ACC112 (cell line): ENCODE measurements around the gene SCGB1D1.

Source experiments
- H2AFZ ChIP-seq: fragments of 200-600 bp; sonication (generic); one replicate; pipeline ENCODE4 v1.6.0; 2017; ENCODE audit warnings: antibody characterized with exemption, low read length; ENCODE audit not compliant: unreplicated experiment
- H3K27ac ChIP-seq: fragments of 200-600 bp; sonication (generic); 2 replicates; pipeline ENCODE4 v1.5.1; 2014; ENCODE audit warnings: low read depth, mild to moderate bottlenecking, antibody characterized with exemption, low read length, moderate library complexity
- H3K27me3 ChIP-seq: fragments of 200-600 bp; sonication (generic); 2 replicates; pipeline ENCODE4 v1.6.1; 2014; ENCODE audit warnings: mild to moderate bottlenecking, antibody characterized with exemption, low read length, moderate library complexity, mixed read lengths; ENCODE audit not compliant: insufficient read depth
- H3K36me3 ChIP-seq: fragments of 200-600 bp; sonication (generic); 2 replicates; pipeline ENCODE4 v1.6.1; 2016; ENCODE audit warnings: mild to moderate bottlenecking, antibody characterized with exemption, low read length, moderate library complexity, mixed read lengths; ENCODE audit not compliant: insufficient read depth
- H3K4me1 ChIP-seq: fragments of 200-600 bp; sonication (generic); one replicate; pipeline ENCODE4 v1.6.1; 2016; ENCODE audit warnings: low read length, mixed read lengths; ENCODE audit not compliant: insufficient read depth, unreplicated experiment, control insufficient read depth
- H3K4me3 ChIP-seq: fragments of 200-600 bp; sonication (generic); 2 replicates; pipeline ENCODE4 v1.5.1; 2014; ENCODE audit warnings: mild to moderate bottlenecking, low read depth, low read length
- H3K79me2 ChIP-seq: fragments of 200-600 bp; sonication (generic); one replicate; pipeline ENCODE4 v1.6.0; 2016; ENCODE audit warnings: low read length; ENCODE audit not compliant: control insufficient read depth, unreplicated experiment, insufficient read depth

SCGB1D1 gene

GRCh38 chr11:62148271-62148980, 41.6 kb upstream of the SCGB1D1 start:
- H2AFZ ChIP-seq = no peak overlapping the region
- no peaks in the 10 kb centered on the region for H3K36me3 ChIP-seq
- no peak overlapping the region for H3K27ac ChIP-seq
- H3K27me3 ChIP-seq = no peaks in the 10 kb centered on the region
- no peak overlapping the region for H3K4me3 ChIP-seq
- peaks cover 4% of the 10 kb centered on the region for H3K4me1 ChIP-seq
- H3K79me2 ChIP-seq = no peaks in the 10 kb centered on the region

- no peaks in the 10 kb centered on the region for H3K79me2 ChIP-seq
- H3K4me3 ChIP-seq = no peak overlapping the region
- H3K36me3 ChIP-seq = no peaks in the 10 kb centered on the region
- no peaks in the 10 kb centered on the region for H3K27me3 ChIP-seq
- H3K4me1 ChIP-seq = peaks cover 4% of the 10 kb centered on the region
- no peak overlapping the region for H2AFZ ChIP-seq
- no peak overlapping the region for H3K27ac ChIP-seq
Observed at GRCh38 chr11:62149986-62150886, 39.8 kb upstream of the SCGB1D1 start.

DNA sequence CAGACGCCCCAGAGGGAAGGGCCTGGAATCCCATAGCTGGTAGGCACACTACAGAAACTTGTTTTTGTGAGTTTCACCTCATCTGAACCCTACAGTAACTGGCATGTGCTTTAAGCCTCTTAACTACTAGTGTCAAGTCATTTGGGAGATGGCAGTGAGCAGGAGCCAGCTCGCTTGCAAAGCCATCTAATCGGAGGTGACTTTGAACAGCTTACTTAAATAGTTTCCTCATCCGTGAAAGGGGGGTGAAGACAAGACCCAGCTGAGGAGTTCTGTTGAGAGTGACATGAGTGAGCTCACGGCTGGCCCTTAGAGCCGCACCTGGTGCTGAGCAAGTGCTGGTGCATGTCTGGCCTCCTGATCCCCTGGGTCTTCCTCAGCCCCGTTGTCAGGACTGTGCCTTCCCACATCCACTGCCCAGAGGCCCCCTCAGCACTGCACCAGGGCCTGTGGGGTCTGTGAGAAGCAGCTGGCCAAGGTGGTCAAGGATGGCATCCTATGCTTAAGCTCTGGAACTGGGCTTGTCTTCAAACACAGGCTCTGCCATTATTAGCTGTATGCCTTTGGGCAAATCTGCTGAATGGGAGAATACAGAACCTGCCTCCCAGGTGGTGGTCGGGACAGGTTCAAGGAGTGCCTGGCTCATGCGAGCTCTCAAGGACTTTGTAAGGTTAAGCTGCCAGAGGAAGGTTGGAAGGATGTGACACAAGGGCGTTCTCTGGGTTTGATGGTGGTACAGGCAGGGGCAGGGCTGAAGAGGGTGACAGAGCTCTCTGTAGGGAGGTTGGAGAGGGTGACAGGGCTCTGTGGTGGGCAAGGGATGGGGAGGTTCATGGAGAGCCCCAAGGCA, 38.9 kb upstream of the SCGB1D1 start:
- no peak overlapping the region for H2AFZ ChIP-seq
- no peaks in the 10 kb centered on the region for H3K36me3 ChIP-seq

DNA sequence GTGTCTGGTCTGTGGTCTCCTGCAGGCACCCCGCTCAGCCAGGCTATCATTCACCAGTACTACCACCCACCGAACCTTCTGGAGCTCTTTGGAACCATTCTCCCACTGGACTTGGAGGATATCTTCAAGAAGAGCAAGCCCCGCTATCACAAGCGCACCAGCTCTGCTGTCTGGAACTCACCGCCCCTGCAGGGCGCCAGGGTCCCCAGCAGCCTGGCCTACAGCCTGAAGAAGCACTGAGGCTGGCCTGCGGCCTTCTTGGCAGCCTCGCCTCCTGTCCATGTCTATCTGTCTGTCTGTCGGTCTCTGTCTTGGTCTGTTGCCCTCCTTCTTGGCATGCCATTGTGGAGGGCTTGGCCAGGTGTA, 38.3 kb upstream of the SCGB1D1 start:
- no peaks in the 10 kb centered on the region for H3K36me3 ChIP-seq
- no peak overlapping the region for H2AFZ ChIP-seq
- H3K79me2 ChIP-seq = no peaks in the 10 kb centered on the region
- H3K27ac ChIP-seq = no peak overlapping the region
- peaks cover 4% of the 10 kb centered on the region for H3K4me1 ChIP-seq
- H3K27me3 ChIP-seq = no peaks in the 10 kb centered on the region
- no peak overlapping the region for H3K4me3 ChIP-seq

More for the DNA sequence above, 38.9 kb upstream of the SCGB1D1 start:
- no peak overlapping the region for H3K27ac ChIP-seq
- peaks cover 4% of the 10 kb centered on the region for H3K4me1 ChIP-seq
- H3K27me3 ChIP-seq = no peaks in the 10 kb centered on the region
- no peak overlapping the region for H3K4me3 ChIP-seq
- no peaks in the 10 kb centered on the region for H3K79me2 ChIP-seq

DNA sequence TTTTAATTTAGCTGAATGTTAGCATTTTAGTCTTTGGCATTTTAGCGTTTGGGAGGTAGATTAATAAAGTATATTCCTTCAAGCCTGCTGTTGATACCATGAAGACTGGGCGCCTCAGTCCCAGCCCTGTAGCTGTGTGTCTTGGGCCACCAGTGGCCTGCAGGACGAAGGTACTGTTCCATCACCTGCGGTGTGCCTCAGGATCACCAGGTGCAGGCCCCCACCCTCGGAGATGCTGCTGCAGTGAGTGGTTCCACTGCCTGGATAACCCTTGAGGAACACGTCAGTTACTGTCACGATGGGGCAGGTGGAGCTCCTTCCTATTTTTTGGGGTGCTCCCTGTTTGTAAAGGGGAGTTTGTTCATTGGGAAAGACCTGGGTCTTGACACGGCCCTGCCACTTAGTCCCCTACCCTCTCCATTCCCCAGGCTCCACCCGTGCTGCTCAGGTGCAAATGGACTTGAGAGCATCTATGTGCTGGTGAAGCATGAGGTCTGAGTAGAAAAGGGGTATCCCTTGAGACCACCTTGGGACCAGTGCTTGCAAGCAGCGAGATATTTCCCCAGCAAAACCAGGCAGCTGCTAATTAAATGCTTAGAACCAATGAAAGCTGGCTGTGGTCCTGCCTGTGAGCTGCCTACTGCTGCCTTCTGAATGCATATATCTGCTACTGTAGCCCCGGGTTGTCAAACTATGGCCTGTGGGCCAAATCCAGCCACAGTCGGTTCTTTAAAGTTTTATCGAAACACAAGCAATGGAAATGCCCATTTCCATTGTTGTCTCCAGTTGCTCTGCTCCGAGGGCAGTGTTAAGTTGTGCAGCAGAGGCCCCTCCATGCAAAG, 37.5 kb upstream of the SCGB1D1 start:
- H3K4me1 ChIP-seq = peaks cover 4% of the 10 kb centered on the region
- no peak overlapping the region for H3K4me3 ChIP-seq
- H3K36me3 ChIP-seq = no peaks in the 10 kb centered on the region
- no peak overlapping the region for H3K27ac ChIP-seq
- H3K79me2 ChIP-seq = no peaks in the 10 kb centered on the region
- no peaks in the 10 kb centered on the region for H3K27me3 ChIP-seq
- H2AFZ ChIP-seq = no peak overlapping the region

DNA sequence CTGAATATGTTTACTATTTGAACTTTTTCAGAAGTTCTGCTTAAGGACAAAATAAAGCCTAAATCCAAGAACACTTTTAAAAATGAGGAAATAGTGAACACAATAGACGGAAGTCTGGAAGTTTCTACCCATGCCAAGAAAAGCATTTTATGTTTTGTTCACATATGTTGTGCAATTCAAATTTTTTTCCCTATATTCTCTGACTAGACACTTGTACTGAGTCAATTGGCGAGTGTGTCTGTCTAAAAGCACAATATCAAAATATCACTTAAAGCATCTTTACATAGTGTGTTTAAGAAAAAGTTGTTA, 37.0 kb upstream of the SCGB1D1 start:
- Histone ChIP-seq H3K4me3 (no peak overlapping the region), H3K27ac (no peak overlapping the region), H3K36me3 (no peaks in the 10 kb centered on the region), H3K27me3 (no peaks in the 10 kb centered on the region), H3K79me2 (no peaks in the 10 kb centered on the region), H3K4me1 (peaks cover 4% of the 10 kb centered on the region), H2AFZ (no peak overlapping the region)

DNA sequence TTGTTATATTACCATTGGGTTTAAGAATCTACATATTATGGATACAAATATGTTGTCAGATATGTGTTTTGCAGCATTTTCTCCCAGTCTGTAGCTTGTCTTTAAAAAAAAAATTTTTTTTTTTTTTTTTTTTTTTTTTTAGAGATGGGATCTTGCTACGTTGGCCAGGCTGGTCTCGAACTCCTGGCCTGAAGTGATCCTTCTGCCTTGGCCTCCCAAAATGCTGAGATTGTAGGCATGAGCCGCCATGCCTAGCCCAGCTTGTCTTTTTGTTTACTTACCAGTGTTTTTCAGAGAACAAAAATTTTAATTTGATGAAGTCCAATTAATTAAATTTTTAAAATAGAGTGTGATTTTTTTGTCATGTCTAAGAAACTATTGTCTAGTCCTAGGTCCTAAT, 36.4 kb upstream of the SCGB1D1 start:
- H3K27ac ChIP-seq = no peak overlapping the region
- no peak overlapping the region for H3K4me3 ChIP-seq
- H3K4me1 ChIP-seq = peaks cover 4% of the 10 kb centered on the region
- H2AFZ ChIP-seq = no peak overlapping the region
- no peaks in the 10 kb centered on the region for H3K27me3 ChIP-seq
- H3K36me3 ChIP-seq = no peaks in the 10 kb centered on the region
- no peaks in the 10 kb centered on the region for H3K79me2 ChIP-seq

- H2AFZ ChIP-seq = no peak overlapping the region
- H3K27ac ChIP-seq = no peak overlapping the region
- H3K4me1 ChIP-seq = peaks cover 4% of the 10 kb centered on the region
- no peak overlapping the region for H3K4me3 ChIP-seq
- peaks cover 13% of the 10 kb centered on the region for H3K27me3 ChIP-seq
- no peaks in the 10 kb centered on the region for H3K79me2 ChIP-seq
- H3K36me3 ChIP-seq = no peaks in the 10 kb centered on the region
Observed at GRCh38 chr11:62157603-62158002, 32.4 kb upstream of the SCGB1D1 start.

DNA sequence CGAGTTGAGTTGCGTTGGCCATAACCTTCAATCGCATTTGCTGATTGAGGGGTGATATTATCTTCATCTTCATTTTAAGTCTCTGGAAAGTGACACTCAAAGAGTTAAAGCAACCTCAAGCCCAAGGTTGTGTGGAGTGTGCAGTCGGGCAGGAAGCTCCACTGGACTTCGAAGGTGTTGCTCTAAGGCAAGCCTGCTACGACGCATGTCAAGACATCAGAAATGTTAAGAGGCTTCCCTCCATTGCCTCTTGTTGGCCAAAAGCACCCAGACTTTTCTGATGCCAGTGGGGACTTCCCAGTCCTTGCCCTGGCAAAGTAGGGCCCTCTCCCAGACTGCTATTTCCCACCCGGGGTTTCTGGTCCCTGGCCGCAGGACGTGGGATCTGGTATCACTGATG, 23.6 kb upstream of the SCGB1D1 start:
- Histone ChIP-seq H3K27me3 (peaks cover 47% of the 10 kb centered on the region), H3K27ac (no peak overlapping the region), H2AFZ (no peak overlapping the region), H3K4me1 (peaks cover 12% of the 10 kb centered on the region), H3K79me2 (no peaks in the 10 kb centered on the region), H3K36me3 (no peaks in the 10 kb centered on the region), H3K4me3 (no peak overlapping the region)

DNA sequence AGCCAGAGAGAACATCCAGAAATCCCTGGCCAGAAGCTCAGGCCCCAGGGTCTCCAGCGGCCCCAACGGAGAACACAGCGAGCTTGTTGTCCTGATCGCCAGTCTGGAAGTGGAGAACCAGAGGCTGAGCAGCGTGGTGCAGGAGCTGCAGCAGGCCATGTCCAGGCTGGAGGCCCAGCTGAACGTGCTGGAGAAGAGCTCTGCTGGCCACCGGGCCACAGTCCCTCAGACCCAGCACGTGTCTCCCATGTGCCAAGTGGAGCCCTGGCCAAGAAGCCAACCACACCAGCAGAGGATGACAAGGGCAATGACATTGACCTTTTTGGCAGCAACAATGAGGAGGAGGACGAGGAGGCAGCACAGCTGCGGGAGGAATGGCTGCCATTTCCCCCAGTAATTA, 20.6 kb upstream of the SCGB1D1 start:
- Histone ChIP-seq H3K4me1 (peaks cover 12% of the 10 kb centered on the region), H3K27ac (no peak overlapping the region), H3K4me3 (no peak overlapping the region), H3K36me3 (no peaks in the 10 kb centered on the region), H3K27me3 (peaks cover 56% of the 10 kb centered on the region), H2AFZ (no peak overlapping the region), H3K79me2 (no peaks in the 10 kb centered on the region)
